Measurements from ENCODE around the gene VANGL2. TPM values are rescaled to one million over a fixed set of nuclear protein-coding genes. Genes with fewer than 3 reads are reported as not detected.

Gene VANGL2
- total RNA-seq, 1 experiment from 2014 or later = 0.26 TPM

GRCh38 chr1:160354388-160354985 lies 45.9 kb upstream of the VANGL2 start:
- CTCF ChIA-PET = interaction anchor here (0.5 to 9.8 kb wide), 32 partner anchors 9 to 731 kb away, joined by 3 to 214 read pairs (median 5); partner anchors contain the start of genes COPA, NCSTN and NHLH1
- Mint-ChIP-seq H3K36me3 (ENCODE audit: insufficient read depth, unreplicated experiment) (peaks cover 83% of the 10 kb centered on the region), H3K4me1 (ENCODE audit: insufficient read depth, unreplicated experiment) (no peaks in the 10 kb centered on the region), H3K27me3 (ENCODE audit: insufficient read depth, unreplicated experiment) (no peaks in the 10 kb centered on the region), H3K4me3 (ENCODE audit: unreplicated experiment) (no peak overlapping the region), H3K27ac (ENCODE audit: low read depth, unreplicated experiment) (no peak overlapping the region), H3K9me3 (ENCODE audit: unreplicated experiment) (no peaks in the 10 kb centered on the region)
- BruUV-seq (replicated peaks) = no TSS peak
- POLR2A ChIA-PET = interaction anchor here (0.8 to 3.8 kb wide), 4 partner anchors 10 to 70 kb away, joined by 3 to 18 read pairs (median 7); partner anchors contain the start of genes NCSTN and PEX19
- peak; percentile 39 for DNase-seq (ENCODE audit: unreplicated experiment)
- intact Hi-C loops (cut with micrococcal nuclease) = loop anchor here (1.0 kb wide), 1 partner anchor 62 kb away; no protein-coding TSS in a partner anchor
- TF ChIP-seq, protein P1, sequence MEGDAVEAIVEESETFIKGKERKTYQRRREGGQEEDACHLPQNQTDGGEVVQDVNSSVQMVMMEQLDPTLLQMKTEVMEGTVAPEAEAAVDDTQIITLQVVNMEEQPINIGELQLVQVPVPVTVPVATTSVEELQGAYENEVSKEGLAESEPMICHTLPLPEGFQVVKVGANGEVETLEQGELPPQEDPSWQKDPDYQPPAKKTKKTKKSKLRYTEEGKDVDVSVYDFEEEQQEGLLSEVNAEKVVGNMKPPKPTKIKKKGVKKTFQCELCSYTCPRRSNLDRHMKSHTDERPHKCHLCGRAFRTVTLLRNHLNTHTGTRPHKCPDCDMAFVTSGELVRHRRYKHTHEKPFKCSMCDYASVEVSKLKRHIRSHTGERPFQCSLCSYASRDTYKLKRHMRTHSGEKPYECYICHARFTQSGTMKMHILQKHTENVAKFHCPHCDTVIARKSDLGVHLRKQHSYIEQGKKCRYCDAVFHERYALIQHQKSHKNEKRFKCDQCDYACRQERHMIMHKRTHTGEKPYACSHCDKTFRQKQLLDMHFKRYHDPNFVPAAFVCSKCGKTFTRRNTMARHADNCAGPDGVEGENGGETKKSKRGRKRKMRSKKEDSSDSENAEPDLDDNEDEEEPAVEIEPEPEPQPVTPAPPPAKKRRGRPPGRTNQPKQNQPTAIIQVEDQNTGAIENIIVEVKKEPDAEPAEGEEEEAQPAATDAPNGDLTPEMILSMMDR (IDR thresholded peaks at IDR 0.05; ENCODE audit: unreplicated experiment) = peak; percentile 46

GRCh38 chr1:160357286-160358002 lies 42.9 kb upstream of the VANGL2 start:
- Mint-ChIP-seq H3K4me3 (ENCODE audit: unreplicated experiment) (no peak overlapping the region), H3K27ac (ENCODE audit: low read depth, unreplicated experiment) (no peak overlapping the region), H3K4me1 (ENCODE audit: insufficient read depth, unreplicated experiment) (no peaks in the 10 kb centered on the region), H3K9me3 (ENCODE audit: unreplicated experiment) (no peaks in the 10 kb centered on the region), H3K36me3 (ENCODE audit: insufficient read depth, unreplicated experiment) (peaks cover 72% of the 10 kb centered on the region), H3K27me3 (ENCODE audit: insufficient read depth, unreplicated experiment) (no peaks in the 10 kb centered on the region)
- no peak for DNase-seq (ENCODE audit: unreplicated experiment)
- intact Hi-C loops (cut with micrococcal nuclease) = no loop called here
- TF ChIP-seq, protein P1 (IDR thresholded peaks at IDR 0.05; ENCODE audit: unreplicated experiment) = no peak
- ChIA-PET CTCF (interaction anchor here (0.6 to 9.8 kb wide), 7 partner anchors 9 to 257 kb away, joined by 3 to 214 read pairs (median 5); no protein-coding TSS in a partner anchor), POLR2A (interaction anchor here (1.1 to 1.3 kb wide), 2 partner anchors 13 to 73 kb away, joined by 3 to 9 read pairs; no protein-coding TSS in a partner anchor)
- BruUV-seq (replicated peaks) = no TSS peak

DNA sequence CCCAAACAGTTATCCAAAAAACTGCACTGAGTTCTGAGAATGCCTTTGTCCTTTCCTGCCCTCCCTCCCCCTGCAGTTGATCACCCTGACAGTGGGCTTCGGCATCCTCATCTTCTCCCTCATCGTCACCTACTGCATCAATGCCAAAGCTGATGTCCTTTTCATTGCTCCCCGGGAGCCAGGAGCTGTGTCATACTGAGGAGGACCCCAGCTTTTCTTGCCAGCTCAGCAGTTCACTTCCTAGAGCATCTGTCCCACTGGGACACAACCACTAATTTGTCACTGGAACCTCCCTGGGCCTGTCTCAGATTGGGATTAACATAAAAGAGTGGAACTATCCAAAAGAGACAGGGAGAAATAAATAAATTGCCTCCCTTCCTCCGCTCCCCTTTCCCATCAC lies 42.3 kb upstream of the VANGL2 start:
- no TSS peak for BruUV-seq (replicated peaks)
- Mint-ChIP-seq H3K36me3 (ENCODE audit: insufficient read depth, unreplicated experiment) (peaks cover 66% of the 10 kb centered on the region), H3K4me1 (ENCODE audit: insufficient read depth, unreplicated experiment) (no peaks in the 10 kb centered on the region), H3K27ac (ENCODE audit: low read depth, unreplicated experiment) (peak overlapping the region; percentile 57), H3K4me3 (ENCODE audit: unreplicated experiment) (no peak overlapping the region), H3K9me3 (ENCODE audit: unreplicated experiment) (no peaks in the 10 kb centered on the region), H3K27me3 (ENCODE audit: insufficient read depth, unreplicated experiment) (no peaks in the 10 kb centered on the region)
- CTCF ChIA-PET = interaction anchor here (0.6 to 9.8 kb wide), 7 partner anchors 8 to 529 kb away, joined by 3 to 214 read pairs (median 6); no protein-coding TSS in a partner anchor
- no peak for DNase-seq (ENCODE audit: unreplicated experiment)
- POLR2A ChIA-PET = interaction anchor here (1.1 to 1.3 kb wide), 2 partner anchors 14 to 74 kb away, joined by 3 to 9 read pairs; no protein-coding TSS in a partner anchor
- TF ChIP-seq, protein P1 (IDR thresholded peaks at IDR 0.05; ENCODE audit: unreplicated experiment) = no peak
- intact Hi-C loops (cut with micrococcal nuclease) = no loop called here

Measured in MCF 10A (cell line).